GM21381 (cell line): ENCODE results near the gene STAC.
"Not testable (repeated sequence)": the region's sequence is repeated elsewhere in the genome, so short reads cannot be mapped to it uniquely, and the experiment has no call there.

Experiments
- ATAC-seq: cut with Tn5 transposase; IDR thresholded peaks from one replicate; pipeline ENCODE4 v1.9.1; 2021; ENCODE audit warnings: mild to moderate bottlenecking, moderate library complexity; ENCODE audit not compliant: unreplicated experiment

The STAC gene

DNA sequence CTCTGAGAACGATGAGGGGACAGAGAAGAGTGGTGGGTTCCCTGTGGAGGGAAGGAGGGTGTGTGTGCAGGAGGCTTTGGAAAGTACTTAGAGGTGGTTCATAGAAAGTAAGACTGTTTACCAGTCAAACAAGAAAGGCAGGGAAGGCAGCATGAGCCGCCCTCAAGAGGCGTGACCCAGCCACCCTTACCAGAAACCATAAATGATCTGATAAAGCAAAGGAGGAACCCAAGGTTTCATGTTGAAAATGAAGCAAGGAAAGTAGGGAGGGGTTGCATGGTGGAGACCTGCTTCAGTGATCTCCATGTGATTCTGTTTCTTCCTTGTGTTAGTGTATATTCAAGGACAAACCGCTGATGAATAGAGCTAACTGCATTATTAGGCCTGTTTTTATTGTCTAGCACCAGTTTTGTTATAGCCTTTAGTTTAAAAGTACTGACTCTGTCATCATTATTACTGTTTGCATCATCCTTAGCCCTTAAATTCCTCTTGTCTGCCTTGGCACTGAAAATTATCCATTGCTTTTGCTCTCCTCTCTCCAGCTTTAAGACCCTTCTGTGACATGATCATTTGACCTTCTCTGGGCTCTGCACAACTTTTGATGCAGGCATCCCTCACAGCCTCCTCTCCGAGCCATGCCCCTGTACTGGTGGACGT is 96.1 kb downstream of the STAC start:
- ATAC-seq = no peak

DNA sequence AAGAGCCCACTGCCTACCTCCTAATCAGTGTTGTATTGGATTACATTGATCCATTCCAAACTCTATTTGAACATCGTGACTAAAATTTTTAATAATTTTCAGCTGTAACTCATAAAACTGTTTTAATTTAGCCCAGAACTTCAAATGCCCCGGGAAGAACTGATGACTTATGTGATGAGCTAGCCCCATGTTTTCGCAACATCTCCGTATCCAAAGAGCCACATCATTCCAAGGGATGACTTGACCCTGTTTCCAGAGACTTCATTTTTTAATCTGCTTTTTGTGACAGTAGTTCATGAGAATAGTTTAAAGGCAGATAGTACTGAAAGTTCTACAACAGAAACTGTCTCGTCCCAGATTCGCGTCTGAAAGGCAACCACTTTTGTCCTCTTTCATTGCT is 97.4 kb downstream of the STAC start:
- no peak for ATAC-seq

DNA sequence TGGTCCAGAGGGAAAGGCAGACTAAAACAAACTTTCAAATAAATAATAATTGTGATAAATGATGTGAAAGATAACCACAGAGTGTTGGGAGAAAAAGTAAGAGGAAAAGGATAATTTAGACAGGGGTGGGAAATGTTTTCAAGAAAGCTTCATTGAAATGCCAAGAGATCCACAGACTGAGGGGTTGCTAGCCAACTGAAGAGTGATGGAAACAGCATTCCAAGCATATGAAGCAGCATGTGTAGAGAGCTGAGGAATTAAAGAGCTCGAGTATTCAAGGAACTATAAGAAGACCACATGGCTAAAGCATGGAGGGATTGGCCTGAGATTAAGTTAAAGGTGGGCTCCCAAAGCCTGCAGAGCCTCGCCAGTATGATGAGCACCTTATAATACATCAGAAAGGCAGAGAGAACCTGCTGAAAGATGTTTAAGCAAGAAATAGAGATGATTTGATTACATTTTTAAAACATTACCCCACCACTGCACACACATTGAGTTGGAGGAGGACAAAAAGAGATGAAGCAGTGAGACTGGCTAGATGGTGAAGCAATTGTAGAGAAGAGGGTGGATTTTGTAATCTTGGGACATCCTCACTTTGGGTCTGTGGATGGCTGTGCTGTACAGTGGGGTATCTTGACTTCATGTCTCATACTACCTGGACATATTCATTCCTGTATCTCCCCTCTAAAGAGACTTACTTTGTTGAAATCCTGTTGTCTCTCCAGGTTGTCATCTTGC is 100.8 kb downstream of the STAC start:
- no peak for ATAC-seq

DNA sequence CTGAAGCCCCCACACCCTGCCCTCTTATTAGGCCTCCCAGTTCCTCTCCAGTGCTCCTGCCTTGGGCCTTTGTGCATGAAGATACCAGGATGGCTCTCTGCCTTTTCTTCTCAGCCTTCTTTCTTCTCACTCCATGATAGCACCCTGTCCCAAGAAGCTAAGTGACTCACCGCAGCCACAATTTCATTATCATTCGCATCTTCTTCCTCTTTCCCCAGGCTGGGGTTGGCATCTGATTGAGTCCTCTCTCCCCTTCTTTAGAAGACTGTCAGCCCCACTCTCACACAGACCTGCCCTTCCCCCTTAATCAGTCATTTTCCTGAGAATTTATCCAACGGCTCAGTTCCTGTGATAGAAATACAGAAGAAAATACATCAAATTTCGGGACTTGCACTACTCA is 102.0 kb downstream of the STAC start:
- no peak for ATAC-seq

DNA sequence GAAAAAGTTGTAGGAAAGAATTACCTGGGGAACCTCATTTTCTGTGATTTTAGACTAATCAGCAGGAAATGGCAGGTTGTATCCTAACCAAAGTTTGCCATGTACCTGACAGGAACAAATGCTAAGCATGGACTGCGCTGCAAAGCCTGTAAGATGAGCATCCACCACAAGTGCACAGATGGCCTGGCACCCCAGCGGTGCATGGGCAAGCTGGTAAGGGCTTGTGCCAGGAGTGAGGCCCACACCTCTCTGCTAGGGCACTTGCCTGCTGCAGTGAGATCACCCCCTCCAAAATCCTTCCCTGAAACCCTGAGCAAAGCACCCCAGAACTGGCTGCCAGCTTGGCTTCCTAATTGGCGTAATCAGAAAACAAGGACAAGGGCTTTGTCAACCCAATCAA is 102.6 kb downstream of the STAC start:
- ATAC-seq = no peak

DNA sequence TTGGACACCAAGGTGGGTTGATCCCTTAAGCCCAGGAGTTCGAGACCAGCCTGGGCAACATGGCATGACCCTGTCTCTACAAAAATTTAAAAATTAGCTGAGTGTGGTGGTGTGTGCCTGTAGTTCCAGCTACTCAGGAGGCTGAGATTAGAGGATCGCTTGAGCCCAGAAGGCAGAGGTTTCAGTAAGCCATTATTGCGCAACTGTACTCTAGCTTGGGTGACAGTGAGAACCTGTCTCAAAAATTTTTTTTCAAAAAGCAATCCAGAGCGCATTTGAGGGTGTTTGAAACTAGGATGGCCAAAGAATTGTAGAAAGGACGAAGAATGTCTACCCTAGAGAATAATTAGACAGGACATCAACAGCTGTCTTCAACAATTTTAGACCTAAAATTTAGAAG is 103.4 kb downstream of the STAC start:
- ATAC-seq = no peak

DNA sequence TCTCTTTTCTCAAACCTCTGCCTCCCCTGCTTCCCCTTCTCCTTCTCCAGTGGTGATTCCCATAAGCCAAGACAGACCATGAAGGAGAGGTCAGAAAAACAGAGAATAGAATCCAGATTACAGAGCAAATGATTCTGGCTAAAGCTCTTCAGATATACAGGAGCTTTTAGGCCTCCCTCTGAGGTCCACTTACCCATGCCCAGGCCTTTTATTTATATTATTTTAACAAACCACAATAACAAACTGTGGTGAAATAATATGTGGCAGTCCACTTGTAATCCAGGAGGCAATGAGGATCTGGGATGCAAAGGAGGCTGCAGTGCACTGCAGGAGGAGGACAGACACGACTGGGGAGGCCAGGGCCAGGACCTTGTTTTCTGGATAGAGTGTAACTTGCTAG is 104.1 kb downstream of the STAC start:
- no peak for ATAC-seq

DNA sequence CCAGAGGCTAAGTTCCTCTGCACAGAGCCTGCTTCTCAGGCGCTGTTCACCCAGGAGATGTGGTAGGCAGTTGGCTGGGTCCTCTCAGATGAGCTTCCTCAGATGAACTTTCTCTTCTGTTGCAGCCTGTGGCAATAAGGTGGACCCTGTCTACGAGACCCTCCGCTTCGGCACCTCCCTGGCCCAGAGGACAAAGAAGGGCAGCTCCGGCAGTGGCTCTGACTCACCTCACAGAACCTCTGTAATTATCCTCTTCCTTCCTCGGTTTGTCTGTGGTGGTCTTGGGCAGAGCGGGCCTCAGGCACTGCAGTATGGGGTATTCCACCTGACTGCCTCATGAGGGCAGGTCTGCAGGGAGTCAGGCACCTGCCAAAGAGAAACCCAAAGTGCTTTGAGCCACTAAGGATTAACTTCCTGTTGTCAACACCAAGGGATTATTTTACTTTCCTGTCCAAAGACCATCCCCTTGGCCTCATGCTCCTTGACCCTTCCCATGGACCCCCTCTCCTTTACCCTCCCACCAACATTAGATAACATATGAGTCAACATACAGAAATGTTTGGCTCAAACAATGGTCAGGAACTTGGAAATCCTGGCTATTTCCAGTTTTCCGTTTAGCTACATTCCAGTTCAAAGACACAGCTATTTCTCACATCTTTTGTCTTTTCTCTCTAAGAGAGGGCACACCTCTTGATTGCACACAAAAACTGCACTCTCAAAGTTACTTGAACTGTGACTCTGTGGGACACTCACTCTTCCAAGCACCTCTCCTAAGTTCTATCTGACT is 105.9 kb downstream of the STAC start:
- ATAC-seq = no peak

DNA sequence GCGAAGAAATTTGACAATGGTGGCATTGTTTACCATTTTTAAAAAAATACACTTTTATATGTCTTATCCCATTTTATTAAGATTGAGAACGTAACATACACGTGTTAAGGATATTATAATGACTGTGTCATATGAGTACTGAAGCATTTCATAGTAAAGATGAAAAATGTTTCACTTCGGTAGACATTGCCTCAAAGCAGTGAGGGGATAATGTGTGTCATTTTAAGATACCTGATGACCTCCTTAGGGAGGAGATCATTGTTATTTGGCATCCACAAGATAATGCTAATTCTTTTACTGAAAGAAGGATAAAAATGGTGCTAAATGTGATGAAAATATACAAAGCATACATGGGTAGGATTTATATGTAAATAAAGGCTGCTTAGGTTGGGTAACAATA is 107.3 kb downstream of the STAC start:
- no peak for ATAC-seq

DNA sequence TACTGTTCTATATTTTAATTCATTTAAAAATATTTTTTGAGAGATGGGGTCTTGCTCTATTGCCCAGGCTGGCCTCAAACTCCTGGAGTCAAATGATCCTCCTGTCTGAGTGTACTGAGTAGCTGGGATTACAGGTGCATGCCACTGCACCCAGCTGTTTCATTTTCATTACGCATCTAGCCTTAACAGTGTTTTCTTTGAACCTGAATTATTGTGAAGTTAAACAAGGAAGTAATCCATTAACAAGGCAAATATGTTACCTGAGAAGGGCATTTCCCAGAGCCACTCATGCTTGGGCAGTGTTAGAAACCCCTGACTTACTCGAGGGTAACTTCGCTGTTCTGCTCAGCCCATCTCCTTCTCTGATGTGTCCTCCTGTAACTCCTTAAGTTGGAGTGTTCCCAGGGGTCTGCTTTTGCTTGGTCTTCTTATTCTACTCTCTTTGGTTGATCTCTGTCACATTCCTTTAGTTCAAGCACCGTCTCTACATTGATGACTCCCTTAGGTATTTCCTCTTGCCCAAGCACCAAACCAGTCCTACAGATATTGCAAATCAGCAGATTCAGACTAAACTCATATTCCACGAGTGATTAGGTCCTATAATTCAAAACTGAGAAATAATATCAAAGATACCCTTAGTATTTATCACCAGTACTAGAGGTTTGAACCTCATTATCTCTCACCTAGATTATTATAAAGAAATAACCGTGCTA is 107.9 kb downstream of the STAC start:
- ATAC-seq = no peak

DNA sequence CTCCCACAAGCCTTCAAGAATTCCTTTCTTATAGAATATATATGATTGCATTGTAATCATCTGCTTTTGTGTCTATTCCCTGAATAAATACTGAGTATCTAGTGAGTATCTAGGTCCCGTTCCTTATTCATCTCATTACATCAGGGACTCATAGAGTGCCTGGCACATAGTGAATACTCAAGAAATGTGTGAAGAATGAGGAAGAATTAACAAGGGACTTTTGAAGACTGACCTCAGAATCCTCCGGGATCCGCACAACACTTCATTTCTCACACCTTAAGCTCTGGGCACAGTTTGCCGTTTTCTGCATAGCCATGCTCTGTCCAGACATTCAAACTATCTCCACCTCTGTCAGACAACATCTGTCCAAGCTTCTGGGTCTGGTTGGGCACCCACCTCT is 108.8 kb downstream of the STAC start:
- no peak for ATAC-seq

DNA sequence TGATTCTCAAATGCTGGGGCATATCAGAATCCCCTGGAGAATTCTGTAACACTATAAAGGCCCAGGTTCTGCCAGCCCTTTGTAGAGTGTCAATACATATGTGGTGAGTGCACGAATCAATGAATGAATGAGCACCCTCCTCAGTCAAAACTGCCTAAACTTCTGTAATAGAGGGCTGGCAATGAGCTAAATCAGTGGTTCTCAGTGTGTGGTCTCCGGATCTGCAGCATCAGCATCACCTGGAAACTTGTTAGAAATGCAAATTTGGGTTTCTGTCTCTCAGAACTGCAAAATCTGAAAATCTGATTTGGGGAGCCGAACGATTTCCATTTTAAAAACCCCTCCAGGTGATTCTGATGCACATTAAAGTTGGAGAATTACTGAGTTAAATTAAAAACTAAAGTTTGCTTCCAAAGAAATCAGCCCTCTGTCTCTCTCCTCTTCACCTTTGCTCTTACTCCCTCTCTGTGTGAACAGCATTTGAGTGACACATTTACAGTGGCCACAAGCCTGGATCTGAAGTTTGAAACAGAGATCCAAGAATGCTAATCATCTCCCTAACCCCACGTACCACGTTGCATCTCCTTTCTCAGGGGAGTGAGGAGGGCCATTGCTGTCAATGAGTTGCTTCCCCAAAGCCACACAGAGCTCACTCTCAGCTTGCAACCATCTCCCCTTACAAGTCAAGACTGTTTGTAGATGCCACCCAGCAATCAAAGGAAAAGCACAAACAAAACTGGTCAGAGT is 109.5 kb downstream of the STAC start:
- no peak for ATAC-seq

DNA sequence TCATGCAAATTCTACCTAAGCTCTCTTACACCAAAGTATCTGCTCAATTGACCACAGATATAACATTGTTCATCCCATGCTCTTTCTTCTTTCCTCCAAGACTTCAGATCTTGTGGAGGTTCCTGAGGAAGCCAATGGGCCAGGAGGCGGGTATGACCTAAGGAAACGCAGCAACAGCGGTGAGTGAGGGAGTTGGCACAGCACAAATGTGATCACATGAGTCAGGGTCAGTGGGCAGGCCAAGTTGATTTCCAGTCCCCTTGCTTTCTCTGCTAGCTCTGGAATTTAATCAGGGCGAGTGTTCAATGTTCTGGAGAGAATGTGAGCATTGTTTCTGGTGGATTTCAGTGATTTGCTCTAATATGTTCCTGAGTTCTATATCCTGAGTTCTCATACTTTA is 112.7 kb downstream of the STAC start:
- no peak for ATAC-seq

DNA sequence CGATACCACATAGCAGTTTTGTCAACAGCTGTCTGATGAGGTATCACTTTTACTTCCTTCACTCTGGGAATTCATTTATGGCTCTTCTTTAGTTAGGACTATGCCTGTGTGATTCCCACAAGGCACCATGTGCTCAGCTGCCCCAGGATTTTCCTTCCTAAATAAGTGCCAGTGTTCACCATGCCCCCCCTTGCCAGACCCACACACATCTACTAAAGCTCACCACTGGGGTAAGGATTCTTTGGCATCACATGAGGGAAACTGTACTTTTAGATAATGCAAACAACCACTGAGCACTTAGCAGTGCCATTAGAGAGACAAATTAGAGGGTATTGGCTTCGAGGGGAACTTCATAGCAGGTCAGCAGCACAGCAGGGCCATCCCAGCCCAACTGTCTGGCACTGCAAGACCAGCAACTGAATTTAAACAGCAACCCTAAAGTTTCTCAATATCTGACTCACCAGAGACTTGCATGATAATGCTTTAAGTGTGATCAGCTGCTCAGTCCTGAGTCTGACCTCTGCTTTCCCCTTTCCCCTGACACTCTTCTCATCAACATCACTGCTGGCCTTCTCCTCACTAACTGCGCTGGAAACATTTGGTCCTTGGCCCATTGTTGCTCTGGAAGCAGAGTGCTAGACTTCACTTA is 114.3 kb downstream of the STAC start:
- ATAC-seq = no peak

DNA sequence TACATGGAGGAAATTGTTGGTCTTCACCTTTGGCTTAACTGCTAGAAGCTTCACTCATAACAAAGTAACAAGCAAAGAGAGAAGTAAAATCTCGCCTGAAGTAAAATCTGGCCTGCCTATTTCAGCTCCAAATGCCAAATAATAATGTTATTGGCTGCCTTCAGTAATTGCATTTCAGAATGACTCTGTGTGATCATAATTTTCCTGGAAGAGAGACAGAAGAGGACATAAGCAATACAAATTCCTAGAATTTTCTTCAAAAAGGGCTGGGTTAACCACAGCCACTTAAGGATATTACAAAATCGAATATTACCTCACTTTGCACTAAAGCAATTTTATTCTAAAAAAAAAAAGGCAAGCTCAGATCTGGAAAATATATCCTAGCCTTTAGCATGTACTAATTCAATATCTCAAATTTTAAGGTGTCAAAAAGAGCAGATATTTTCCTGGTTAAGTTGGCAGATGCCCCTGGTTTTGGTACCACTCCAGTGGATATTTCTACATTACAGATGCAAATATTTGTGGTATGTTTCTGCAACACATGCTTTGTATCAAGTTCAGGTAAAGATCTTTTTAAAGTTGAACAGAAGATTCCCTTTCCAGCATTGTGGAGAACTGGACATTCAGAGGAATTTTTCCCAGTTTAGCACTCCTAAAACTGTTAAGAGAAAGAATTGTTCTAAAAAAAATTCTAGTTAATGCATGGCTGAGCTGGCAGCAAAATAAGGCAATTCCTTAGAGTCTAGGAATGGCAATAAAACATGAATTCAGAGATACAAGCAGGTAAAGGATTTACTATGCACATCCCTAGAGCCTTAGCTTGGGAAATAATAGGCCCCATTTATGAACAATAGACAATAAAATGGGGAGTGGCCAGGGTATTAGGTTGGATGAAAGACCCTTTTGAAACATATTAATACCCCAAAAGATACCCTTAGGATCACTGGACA is 116.7 kb downstream of the STAC start:
- no peak for ATAC-seq

DNA sequence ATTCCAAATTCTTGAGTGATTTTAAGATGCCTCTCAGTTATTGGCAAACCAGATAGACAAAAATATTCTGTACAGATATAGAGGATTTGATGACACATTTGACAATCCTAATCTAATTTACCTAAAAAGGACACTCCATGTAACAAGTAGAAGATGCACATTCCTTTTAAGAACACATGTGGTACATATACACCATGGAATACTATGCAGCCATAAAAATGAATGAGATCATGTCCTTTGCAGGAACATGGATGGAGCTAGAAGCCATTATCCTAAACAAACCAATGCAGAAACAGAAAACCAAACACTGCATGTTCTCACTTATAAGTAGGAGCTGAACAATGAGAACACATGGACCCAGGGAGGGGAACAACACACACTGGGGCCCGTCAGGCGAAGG is 119.7 kb downstream of the STAC start:
- ATAC-seq = not testable (repeated sequence)

DNA sequence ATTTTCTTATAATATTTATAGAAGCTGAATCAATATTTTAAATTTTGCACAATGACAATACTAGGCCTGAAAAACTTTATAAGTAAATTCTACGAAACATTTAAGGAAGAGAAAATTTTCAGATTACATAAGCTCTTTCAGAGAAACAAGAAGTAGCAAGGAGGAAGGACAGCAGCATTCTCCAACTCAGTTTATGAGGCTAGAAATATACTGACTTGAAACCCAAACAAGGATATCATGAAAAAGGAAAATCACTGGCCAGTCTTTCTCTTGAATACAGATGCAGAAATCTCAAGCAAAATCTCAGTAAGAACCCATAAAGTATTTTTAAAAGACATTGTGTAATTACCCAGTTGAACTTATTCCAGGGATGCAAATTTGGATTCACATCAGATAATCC is 121.3 kb downstream of the STAC start:
- ATAC-seq = no peak

DNA sequence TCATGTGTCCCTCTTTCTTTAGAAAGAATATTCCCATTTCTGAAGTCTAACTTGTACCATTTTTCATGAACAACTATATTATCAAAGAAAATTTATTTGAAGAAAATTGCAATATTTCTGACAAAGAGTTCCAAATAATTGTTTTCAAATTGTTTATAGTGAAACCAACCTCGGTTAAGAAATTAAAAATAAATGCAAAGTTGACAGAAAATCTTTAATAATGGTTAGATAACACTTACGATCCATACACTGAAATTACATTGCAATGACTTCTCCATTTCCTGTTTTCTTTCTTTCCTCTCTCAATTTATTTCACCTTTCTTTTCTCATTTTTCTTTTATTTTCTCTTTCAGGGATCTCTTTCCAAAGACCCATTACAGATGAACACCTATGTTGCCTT is 125.1 kb downstream of the STAC start:
- no peak for ATAC-seq
